Breast epithelium (tissue), 4 donors: Measurements from ENCODE around the gene SMTNL1. TPM values are rescaled to one million over a fixed set of nuclear protein-coding genes. Genes with fewer than 3 reads are reported as not detected.

Experiments used
- DNase-seq, 2 donors: peaks; one replicate each; pipeline ENCODE4 v3.0.0-alpha.2; 2019; ENCODE audit warnings: low spot score in 2 of 2
- H3K27ac ChIP-seq, 2 donors: fragments of 200-600 bp; sonication (generic) in 1 of 2; one replicate each; pipeline ENCODE4 v1.5.1; 2016 to 2019; ENCODE audit warnings: mild to moderate bottlenecking in 1 of 2
- H3K27me3 ChIP-seq, 2 donors: fragments of 200-600 bp; sonication (generic) in 1 of 2; one replicate each; pipeline versions ENCODE4 v1.5.1 to v1.6.0; 2017 to 2019; ENCODE audit warnings: control low read depth in 1 of 2, mild to moderate bottlenecking in 1 of 2
- H3K36me3 ChIP-seq: fragments of 200-600 bp; one replicate; pipeline ENCODE4 v1.5.1; 2019
- H3K4me1 ChIP-seq, 2 donors: fragments of 200-600 bp; sonication (generic); one replicate each; pipeline ENCODE4 v1.5.1; 2016 to 2019; ENCODE audit warnings: control low read depth in 1 of 2
- H3K4me3 ChIP-seq, 3 donors: fragments of 200-600 bp; sonication (generic); 1 replicate in 2 of 3; 2 replicates in 1 of 3; pipeline ENCODE4 v1.5.1; 2016 to 2019; ENCODE audit warnings: mild to moderate bottlenecking in 3 of 3, moderate library complexity in 2 of 3
- H3K9me3 ChIP-seq, 2 donors: fragments of 200-600 bp; sonication (generic) in 1 of 2; one replicate each; pipeline ENCODE4 v1.5.1; 2016 to 2019; ENCODE audit warnings: control low read depth in 1 of 2
- POLR2A ChIP-seq: fragments of 450-650 bp; IDR thresholded peaks from one replicate; pipeline ENCODE4 v1.6.1; 2016; ENCODE audit warnings: antibody characterized with exemption, mild to moderate bottlenecking, moderate library complexity
- POLR2AphosphoS5 ChIP-seq, 3 donors: sonication (generic); formaldehyde crosslinking; IDR thresholded peaks; one replicate each; pipeline ENCODE4 v1.6.1; 2017; ENCODE audit warnings: antibody characterized with exemption in 3 of 3
- intact Hi-C: fragments of 100-400 bp; cut with DNase I; formaldehyde crosslinking; loops from one replicate; pipeline ENCODE4 v1.15.1; 2023; ENCODE audit warnings: low total_unique reads
- total RNA-seq, 3 donors: library from RNA; depleted of rRNA; stranded (reverse); fragments of >200 nt; gene quantifications; one replicate each; pipeline ENCODE4 v1.1.0, GENCODE V29; 2016
- TF ChIP-seq, protein P1 (sequence below), 3 donors: fragments of 450-650 bp; IDR thresholded peaks; one replicate each; pipeline ENCODE4 v1.5.1; 2016 to 2017; ENCODE audit warnings: antibody characterized with exemption in 3 of 3, mild to moderate bottlenecking in 3 of 3, moderate library complexity in 3 of 3

SMTNL1 gene
- total RNA-seq, 3 donors from 2014 or later = not detected

GRCh38 chr11:57511741-57512430, 25.5 kb upstream of the SMTNL1 start:
- no peak for TF ChIP-seq POLR2AphosphoS5 (IDR thresholded peaks at IDR 0.05)
- TF ChIP-seq, protein P1, sequence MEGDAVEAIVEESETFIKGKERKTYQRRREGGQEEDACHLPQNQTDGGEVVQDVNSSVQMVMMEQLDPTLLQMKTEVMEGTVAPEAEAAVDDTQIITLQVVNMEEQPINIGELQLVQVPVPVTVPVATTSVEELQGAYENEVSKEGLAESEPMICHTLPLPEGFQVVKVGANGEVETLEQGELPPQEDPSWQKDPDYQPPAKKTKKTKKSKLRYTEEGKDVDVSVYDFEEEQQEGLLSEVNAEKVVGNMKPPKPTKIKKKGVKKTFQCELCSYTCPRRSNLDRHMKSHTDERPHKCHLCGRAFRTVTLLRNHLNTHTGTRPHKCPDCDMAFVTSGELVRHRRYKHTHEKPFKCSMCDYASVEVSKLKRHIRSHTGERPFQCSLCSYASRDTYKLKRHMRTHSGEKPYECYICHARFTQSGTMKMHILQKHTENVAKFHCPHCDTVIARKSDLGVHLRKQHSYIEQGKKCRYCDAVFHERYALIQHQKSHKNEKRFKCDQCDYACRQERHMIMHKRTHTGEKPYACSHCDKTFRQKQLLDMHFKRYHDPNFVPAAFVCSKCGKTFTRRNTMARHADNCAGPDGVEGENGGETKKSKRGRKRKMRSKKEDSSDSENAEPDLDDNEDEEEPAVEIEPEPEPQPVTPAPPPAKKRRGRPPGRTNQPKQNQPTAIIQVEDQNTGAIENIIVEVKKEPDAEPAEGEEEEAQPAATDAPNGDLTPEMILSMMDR (IDR thresholded peaks at IDR 0.05) = no peak
- no peak for TF ChIP-seq POLR2A
- intact Hi-C loops = loop anchor here (1.0 kb wide), 1 partner anchor 20 kb away; no protein-coding TSS in a partner anchor
- no peaks in the 10 kb centered on the region for H3K36me3 ChIP-seq
- H3K9me3 ChIP-seq = no peaks in the 10 kb centered on the region
- H3K4me3 ChIP-seq = no peak overlapping the region
- peaks cover 3 to 8% of the 10 kb centered on the region in 2 donors for H3K4me1 ChIP-seq
- no peak overlapping the region for H3K27ac ChIP-seq
- H3K27me3 ChIP-seq = no peaks in the 10 kb centered on the region
- no peak for DNase-seq

GRCh38 chr11:57512646-57513451, 24.5 kb upstream of the SMTNL1 start:
- no peaks in the 10 kb centered on the region for H3K27me3 ChIP-seq
- no peak overlapping the region for H3K27ac ChIP-seq
- no peaks in the 10 kb centered on the region for H3K36me3 ChIP-seq
- no peaks in the 10 kb centered on the region for H3K9me3 ChIP-seq
- DNase-seq = no peak
- intact Hi-C loops = loop anchor here (1.0 kb wide), 1 partner anchor 21 kb away; no protein-coding TSS in a partner anchor
- H3K4me3 ChIP-seq = no peak overlapping the region
- TF ChIP-seq, protein P1 (IDR thresholded peaks at IDR 0.05) = no peak
- no peak for TF ChIP-seq POLR2AphosphoS5 (IDR thresholded peaks at IDR 0.05)
- TF ChIP-seq POLR2A = no peak
- peaks cover 3 to 8% of the 10 kb centered on the region in 2 donors for H3K4me1 ChIP-seq

- intact Hi-C loops = no loop called here
- no peak for TF ChIP-seq POLR2AphosphoS5 (IDR thresholded peaks at IDR 0.05)
- TF ChIP-seq, protein P1 (IDR thresholded peaks at IDR 0.05) = no peak
- no peak for TF ChIP-seq POLR2A
- H3K36me3 ChIP-seq = no peaks in the 10 kb centered on the region
- no peak for DNase-seq
- no peaks in the 10 kb centered on the region for H3K9me3 ChIP-seq
- H3K4me3 ChIP-seq = peak overlapping the region in 1 of 3 donors; percentile 90
- no peaks in the 10 kb centered on the region for H3K27me3 ChIP-seq
- H3K4me1 ChIP-seq = peaks cover 3 to 8% of the 10 kb centered on the region in 2 donors
- H3K27ac ChIP-seq = peak overlapping the region in 1 of 2 donors; percentile 66
Measured at GRCh38 chr11:57513452-57513795, 24.0 kb upstream of the SMTNL1 start.

- DNase-seq = no peak
- Histone ChIP-seq H3K4me1 (peaks cover 3 to 8% of the 10 kb centered on the region in 2 donors), H3K36me3 (no peaks in the 10 kb centered on the region), H3K27ac (peak overlapping the region; percentile 33 to 66), H3K4me3 (peak overlapping the region; percentile 86 to 92 (median 90)), H3K27me3 (no peaks in the 10 kb centered on the region), H3K9me3 (no peaks in the 10 kb centered on the region)
- TF ChIP-seq, protein P1 (IDR thresholded peaks at IDR 0.05) = no peak
- TF ChIP-seq POLR2AphosphoS5 (IDR thresholded peaks at IDR 0.05) = no peak
- no peak for TF ChIP-seq POLR2A
- intact Hi-C loops = no loop called here
Measured at GRCh38 chr11:57513911-57514537, 23.4 kb upstream of the SMTNL1 start.
